TTC549 (cell line): ENCODE data around the gene RALGPS1.

ENCODE experiments used
- FAIRE-seq: peaks from 2 replicates; lab custom pipeline; 2012; peaks lifted over from hg19 to GRCh38; lab: Jason Lieb, UNC

Gene RALGPS1

DNA sequence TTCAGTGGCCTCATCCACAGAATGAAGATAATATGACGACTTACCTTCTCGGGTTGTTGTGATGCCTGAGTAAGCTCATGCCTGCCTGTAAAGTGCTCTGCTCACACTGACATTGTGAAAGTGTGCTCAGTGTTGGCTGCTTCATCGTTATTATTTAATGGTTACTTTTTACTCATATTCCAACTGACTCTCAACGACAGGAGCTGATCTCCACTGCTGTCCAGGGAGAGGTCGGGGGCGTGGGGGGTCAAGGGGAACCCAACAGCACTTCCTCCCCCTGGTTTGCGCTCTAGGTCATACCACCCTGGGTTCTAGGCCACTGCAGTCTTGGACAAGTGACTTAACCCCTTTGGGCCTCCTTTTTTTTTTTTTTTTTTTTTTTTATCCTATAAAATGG is 260.7 kb downstream of the RALGPS1 start:
- FAIRE-seq: no peak

DNA sequence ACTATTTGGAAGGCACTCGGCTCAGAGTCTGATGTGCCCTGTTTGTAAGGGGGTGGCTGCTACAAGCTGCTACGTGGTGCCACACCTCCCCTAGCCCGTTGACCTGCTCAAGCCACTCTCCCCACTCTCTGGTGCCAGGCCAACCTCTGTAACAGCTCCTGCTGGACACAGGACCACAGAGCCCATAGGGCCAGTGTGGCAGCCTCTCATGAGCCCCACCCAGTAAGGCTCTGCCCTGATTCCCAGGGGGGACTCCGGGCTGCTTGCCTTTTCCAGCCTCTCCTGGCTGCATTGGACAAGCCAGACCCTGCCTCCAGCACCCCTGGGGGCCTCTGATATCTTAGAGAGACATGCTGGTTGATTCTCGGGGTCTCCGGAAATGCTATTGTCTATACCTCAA is 261.2 kb downstream of the RALGPS1 start:
- no peak for FAIRE-seq

DNA sequence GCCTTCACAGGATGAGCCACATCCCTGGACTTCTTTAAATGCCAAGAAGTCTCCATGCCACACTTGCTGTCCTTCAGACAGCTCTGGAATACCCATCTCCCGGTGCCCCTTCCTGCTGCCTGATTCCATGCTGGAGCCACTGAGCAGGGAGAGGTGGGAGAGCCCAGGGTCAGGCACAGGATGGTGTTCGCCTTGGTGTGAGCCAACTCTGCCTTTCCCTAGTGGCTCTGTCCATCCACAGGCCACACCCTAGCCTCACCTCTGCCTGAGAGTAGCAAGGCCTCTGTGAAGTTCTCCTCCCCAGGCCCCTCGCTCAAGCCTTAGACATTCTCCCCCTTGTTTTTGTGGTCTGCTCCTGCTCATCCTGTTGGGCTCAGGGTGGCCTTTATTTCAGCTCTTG is 262.0 kb downstream of the RALGPS1 start:
- FAIRE-seq: no peak

DNA sequence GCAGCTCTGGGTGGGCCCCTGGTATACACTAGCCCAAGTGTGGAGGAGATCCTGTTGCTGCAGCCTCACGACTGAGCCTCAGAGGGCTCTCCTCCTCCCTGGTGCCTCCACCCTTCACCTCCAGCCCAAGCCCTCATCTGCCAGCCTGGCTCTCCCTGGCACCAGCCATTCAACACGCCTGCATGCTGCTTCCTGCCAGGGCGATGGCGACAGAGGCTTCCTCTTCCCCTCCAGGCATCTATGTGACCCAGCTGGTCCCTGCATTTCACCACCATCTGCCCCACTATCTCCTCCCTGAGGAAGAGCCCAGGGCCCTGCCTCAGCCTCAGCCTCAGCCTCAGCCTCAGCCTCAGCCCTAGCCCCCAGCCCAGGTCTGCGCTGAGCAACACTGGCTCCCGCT is 262.6 kb downstream of the RALGPS1 start:
- FAIRE-seq: no peak

DNA sequence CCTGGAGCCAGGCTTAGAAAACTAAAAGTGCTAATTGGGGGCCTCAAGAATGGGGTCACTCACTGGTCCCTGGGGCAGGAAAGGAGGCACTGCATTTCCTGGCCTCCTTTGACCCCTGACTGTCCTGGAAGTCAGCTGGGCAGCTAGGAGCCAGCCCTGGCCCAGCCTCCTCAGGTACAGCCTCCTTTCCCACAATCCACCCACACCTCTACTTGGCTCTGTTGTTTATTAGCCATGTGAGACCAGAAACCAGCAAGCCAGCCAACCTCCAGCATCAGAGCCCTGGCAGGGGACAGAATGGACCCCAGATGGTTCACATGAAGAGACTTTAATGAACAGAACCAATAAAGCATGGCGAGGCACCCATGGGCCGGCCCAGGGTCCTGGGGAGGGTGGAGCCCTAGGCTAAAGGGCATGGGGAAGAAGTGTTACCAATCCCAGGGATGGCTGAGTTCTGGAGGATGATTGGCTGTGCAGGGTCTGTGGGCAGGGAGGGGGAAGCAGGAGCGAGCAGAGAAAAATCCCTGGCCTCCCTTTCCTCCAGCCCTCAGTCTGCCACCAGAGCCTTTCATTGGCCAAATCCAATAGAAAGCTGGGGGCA is 263.2 kb downstream of the RALGPS1 start:
- FAIRE-seq: no peak

DNA sequence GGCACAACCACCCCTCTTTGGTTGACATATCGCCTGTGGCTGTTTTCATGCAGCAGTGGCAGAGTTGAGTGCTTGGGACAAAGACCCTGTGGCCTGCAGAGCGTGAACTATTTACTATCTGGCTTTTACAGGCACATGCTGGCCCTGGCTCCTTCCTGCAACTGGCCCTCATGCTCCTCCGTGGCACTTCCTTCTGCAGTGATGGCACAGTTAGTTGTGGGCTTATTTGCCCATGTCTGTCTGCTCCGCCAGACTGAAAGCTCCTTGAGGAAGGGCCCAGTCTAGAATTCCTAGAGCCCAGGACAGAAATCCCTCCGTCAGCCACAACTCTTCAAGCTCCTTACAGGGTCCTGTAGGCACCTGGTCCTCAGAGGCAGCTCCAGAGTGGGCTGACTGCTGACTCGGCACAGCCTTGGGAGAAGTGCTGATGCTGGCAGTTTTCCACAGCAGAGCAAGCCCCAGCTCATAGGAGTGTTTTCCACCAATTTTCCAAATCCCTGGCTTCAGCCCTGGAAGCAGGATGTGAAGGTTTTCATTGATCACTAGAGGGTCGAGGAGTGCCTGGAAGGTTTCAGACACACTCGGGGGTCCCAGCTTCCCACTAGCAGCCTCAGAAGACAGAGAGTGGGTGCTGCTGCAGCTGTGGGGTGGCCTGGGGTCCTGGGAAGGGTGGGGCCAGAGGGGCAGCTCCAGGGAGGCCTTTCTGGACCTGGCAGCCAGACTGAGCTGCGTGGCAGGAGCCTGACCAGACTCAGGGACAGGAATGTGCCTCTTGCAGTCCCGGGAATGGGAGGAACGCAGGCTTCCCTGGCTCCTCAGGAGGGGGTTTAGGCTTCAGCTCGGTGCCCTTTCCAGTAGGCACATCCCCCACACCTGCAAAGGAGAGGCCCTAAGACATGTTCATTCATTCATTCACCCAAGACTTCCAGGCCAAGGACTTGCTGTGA is 264.4 kb downstream of the RALGPS1 start:
- no peak for FAIRE-seq

DNA sequence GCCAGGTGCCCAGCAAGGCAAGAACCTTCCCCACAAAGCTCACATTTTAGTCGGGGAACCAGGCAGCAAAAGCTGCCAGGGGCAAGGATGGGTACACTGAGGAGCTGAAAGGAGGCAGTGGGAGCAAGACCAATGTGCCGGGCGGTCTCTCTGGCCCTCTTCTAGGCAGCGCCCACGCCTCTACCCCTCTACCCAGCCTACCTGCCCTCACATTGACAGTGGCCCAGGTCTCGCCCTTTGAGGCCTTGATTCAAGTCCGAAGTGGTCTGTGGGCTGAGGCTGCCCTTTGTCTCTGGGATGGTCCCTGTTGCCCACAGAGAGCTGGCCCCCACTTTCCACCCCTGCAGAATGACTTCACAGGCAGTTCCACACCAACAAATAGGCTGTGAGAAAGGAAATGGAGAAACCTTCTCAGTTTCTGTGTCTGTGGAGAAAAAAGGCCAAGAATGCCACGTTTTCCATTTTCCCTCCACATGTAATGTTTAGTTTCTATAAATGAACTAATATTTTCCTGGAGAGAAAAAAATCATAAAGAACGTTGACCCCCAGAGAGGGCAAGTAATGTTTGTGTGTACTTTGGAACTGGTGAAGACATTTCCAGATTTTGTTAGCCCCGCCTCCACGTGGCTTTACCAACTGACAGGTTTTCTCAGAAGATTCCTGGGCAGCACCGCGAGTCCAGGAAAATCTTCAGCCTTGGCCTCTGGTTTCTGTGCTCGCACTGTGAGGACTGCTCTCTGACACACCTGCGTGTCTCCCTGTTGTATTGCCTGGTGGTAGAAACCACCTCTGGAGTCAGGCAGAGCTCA is 265.3 kb downstream of the RALGPS1 start:
- FAIRE-seq: no peak

DNA sequence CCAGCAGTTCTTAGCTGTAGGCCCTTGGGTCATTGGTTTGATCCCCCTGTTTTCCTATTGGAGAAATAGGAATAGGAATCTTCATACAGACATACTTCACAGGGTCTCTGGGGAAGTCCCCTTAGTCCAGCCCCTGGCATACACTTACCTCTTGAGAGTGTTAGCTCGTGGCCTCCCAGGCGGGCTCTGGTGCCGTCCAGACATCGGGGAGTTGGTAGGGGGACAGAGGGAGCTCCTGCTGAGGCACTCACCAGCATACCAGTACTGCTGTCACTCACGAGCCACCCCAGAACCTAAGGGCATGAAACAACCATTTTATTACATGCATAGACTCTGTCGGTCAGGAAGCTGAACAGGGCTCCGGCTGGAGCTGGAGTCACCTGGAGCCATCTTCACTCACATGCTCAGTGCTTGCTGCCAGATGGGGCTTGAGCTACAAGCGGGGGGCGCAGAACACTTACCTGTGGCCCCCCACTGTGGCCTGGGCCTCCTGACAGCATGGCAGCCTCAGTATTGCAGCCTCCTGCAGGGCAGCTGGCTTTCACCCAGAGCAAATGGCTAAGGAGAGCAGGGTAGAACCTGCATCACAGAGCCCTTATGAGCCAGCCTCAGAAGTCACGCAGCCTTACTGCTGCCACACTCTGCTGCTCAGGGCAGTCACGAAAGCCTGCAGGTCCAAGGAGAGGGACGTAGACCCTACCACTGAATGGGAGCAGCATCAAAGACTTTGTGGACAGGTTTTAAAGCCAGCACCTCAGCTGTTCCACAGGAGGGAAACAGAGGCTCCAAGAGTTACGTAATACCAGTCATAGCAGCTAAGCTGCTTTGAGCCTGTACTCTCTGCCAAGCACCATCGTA is 266.1 kb downstream of the RALGPS1 start:
- FAIRE-seq: no peak

DNA sequence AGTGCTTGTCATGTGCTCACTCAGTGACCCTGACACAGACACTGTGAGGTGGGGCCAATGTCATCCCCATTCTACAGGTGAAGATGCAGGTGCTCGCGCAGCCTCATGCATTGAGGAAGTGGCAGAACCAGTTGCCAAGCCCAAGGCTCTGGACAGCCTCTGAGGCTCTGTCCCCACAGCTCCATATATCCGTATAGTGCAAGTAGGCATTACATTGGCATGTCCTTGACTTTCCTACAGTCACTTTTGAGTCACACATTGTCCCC is 266.7 kb downstream of the RALGPS1 start:
- FAIRE-seq: no peak

DNA sequence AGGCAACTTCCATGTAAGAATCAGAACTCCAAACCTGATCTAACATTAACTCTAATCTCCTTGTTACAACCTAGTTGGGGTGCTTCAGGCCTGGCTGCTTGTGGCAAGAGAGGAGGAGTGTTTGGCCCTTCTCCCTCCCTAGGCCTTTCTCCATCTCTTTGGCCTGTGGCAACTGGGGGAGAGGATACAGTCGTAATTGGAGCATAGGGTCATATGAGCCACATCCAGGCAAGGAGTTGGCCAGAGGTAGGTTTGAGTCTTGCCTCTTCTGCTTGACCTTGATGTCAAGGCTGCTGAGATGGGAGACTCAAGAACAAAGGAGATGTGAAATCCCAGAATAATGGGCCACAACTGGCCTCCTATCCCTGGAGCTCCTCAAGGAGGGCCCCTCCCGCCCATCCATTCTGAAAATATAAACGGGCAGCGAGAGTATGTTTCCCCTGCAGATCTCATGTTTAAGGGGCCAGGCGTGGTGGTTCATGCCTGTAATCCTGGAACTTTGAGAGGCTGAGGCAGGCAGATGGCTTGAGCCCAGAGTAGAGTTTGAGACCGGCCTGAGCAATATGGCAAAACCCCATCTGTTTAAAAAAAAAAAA is 267.1 kb downstream of the RALGPS1 start:
- no peak for FAIRE-seq

DNA sequence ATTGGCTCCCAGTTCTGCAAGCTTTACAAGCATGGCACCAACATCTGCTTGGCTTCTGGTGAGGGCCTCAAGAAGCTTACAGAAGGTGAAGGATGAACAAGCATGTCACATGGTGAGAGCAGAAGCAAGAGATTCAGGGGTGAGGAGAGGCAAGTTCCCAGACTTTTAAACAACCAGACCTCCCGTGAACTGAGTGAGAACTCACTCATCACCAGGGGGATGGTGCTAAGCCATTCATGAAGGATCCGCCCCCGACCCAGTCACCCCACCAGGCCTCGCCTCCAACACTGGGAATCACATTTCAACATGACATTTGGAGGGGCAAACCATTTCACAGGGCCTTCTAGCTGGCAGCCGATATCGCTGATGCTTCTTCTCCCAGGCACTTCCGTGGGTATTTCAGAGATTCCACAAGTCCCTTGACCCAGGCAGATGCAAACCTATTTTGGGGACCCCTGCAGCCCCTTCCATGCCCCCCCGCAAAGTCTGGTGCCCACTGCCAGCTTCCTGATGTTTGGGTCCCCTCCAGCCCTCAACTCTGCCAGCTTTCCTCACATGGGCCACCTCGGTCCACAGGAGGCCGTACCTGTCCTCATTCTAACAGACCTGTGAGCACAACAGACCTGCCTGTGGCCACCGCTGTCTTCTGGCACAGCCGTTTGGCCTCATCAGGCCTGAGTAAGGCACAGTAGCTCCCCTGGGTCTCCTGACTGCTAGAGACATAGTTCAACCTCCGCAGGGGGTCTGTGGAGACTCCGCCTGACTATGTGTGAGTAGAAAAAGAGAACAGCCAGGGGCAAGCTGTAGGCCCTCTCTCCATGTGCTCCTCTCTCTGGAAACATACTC is 268.5 kb downstream of the RALGPS1 start:
- FAIRE-seq: no peak

DNA sequence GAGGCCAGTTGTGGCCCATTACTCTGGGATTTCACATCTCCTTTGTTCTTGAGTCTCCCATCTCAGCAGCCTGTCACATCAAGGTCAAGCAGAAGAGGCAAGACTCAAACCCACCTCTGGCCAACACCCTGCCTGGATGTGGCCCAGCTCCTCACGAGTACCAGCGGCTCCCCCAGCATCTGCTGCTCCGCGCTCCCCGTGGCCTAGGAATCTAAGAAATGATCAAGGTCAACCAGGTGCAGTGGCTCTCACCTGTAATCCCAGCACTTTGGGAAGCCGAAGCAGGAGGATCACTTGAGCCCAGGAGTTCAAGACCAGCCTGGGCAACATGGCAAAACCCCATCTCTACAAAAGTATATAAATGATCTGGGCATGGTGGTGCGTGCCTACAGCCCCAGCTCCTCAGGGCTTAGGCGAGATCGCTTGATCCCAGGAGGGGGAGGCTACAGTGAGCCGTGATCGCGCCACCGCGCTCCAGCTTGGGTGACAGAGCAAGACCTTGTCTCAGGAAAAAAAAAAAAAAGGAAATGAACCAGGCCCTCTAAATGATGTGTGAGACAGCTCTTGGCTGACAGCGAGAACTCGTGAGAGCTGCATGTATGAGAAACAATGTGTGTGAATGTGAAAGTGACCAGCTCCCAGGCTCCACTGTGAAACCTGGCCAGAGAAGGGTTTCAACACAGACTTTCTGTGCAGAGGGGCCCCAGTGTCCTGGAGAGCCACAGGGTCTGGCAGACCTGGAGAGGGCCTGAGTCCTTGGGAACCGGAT is 269.4 kb downstream of the RALGPS1 start:
- FAIRE-seq: no peak

DNA sequence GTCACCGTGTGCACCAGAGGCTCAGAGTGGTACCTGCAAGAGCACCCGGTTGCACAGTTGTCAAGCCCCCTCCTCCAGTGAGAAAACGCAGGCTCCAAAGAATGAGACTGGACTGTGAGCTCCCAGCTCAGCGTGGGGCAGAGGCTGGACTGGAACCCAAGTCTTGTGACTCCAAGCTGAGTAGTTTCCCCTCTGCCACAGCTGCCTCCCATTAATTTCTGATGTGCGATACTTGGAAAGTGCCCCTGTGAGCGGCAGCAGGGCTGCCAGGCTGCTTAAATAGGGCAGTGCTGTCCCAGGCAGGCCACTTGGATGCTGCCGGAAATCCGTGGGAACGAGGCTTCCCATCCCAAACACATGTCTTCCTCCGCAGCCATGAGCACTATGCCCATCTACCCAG is 270.1 kb downstream of the RALGPS1 start:
- no peak for FAIRE-seq

DNA sequence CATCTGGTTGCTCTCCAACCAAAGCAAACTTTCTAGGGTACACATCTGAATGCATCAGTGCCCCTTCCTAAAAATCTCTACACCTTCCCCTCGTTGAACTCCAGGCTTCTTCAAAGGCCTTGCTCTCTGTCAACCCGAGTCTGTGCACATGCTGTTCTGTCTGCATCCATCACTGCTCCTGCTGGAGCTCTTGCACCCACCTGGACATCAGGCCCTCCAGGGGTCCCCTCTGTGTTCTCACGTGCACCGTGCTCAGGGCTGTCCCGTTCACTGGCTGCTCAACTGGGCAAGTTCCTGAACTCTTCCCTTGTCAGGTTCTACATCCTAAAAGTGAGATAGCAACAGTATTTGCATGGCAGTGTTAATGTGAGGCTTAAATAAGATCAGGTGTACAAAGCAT is 270.6 kb downstream of the RALGPS1 start:
- no peak for FAIRE-seq

DNA sequence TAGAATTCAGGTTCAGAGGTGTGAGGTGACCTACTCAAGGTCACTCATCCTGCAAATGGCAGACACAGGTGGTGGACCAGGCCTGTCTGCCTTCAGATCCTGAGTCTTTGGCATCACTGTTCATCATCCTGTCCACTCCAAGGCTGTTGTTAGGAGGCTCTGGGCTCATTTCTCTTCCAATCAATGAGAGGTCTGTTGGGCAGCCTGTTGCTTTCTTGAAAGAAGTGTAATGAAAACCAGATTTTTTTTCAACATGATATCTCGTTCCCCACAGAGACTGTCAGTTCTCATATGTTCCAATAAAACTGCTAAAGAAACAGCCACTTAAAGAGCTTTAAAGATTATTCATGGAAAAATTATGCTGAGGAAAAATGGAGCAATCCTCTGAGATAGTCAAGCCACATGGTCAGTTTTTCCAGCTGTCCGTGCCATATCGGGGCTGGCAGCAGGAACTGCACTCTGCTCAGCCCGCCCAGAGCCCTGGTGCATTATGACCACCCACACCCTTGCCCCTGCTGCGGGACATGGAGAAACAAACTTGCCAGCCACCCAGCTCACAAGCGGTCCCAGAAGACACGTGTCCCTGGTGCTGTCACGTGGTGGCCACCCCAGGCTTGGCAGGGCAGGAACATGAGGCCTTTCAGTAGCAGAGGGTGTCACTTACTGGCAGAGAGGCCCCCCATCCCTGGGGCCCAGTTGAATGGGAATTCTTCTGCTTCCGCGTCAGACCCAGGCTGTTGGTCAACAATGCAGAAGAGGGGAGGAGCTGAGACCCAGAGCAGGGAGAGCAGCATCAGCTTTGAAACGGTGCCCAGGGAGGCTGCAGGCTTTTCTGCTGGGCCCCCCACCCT is 271.6 kb downstream of the RALGPS1 start:
- FAIRE-seq: no peak

DNA sequence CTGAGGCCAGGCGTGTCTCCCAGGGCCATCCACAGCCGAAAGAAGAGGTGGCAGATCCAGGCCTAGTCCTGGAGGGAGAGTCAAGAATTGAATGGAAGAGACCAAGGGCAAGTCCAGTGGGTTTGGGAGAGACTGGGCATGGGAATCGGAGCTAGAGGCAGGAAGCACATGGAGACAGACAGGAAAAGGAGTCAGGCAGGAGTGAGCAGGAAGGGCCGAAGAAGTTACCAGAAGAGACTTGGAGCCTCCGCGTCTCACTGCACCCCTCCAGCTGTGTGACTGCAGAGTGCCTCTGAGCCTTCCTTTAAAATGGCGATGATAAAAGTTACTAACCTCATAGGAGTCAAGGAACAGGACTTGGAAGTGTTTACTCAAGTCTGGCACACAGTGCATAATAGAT is 272.2 kb downstream of the RALGPS1 start:
- no peak for FAIRE-seq

DNA sequence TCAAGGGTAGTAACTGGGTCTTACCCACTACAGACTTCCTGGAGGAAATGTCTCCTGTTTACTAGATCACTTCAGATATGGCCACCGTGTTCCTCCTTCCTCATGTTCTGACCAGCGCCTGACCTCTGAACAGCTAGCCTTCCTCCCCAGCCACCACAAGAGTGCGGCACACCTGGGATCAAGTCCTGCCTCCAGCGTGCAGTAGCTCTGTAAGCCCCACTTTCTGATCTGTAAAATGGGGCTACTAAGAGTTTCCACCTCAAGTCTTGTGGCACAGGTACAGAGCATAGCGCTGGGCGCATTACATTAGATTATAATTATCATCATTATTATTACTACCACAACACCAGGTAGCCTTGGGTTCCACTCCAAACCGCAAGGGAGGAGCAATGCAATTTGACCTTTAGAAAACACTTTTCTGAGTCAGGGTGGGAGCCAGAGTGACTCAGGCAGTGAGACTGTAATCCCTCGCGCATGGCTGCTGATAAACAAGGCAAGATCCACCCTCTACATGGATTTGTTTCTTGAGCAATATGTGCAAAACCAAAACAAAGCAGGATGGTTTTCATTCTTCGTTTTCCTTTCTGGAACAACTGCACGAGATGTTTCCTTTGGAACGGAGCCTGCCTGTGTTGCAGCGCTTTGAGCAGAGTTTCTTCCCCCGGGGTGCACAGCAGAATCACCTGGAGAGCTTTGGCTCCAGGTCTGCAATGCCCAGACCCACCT is 272.8 kb downstream of the RALGPS1 start:
- no peak for FAIRE-seq

DNA sequence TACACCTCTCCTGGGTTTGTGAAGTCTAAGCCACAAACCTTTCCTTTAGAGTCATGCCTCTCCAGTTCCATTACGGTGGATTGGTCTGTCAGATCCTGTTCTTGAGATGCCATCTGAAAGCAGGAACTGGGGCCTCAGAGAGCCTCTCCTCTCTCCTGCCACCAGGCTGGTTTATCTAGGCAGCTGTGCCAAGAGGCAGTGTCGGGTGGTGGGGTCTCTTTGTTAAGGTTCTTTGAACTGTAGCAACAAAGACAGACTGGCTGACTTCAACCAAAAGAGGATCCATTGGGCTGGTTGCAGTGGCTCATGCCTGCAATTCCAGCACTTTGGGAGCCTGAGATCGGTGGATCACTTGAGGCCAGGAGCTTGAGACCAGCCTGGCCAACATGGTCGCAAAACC is 273.8 kb downstream of the RALGPS1 start:
- FAIRE-seq: no peak

DNA sequence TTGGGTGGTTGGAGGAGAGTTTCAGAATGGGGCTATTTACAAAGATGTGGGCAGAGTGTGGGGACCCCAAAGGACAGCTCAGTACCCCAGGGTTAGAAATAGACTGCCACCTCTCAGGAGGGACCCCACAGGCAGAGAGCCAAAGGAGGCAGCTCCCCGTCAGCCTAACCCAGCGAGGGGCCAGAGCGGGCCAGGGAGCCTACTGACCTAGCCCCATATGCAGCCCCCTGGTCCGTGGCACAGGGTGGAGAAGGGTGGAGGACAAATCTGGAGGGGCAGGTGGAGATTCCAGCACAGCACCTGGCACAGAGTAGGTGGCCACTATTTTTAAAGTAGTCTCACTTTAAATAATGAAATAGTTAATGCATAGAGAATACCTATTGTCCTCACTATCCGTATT is 275.0 kb downstream of the RALGPS1 start:
- FAIRE-seq: no peak
